HepG2 (cell line): Measurements from ENCODE around the gene TH. TPM values are rescaled to one million over a fixed set of nuclear protein-coding genes. Genes with fewer than 3 reads are reported as not detected.

Experiments used
- CHD2 ChIP-seq: IDR thresholded peaks from 2 replicates; pipeline ENCODE4 v1.6.1; 2011; ENCODE audit warnings: low read depth, low read length, improper control_type of control experiment
- ETV5 ChIP-seq: IDR thresholded peaks from 2 replicates; pipeline ENCODE4 v1.6.1; 2018; ENCODE audit warnings: missing biosample characterization, missing genetic modification reagents, inconsistent platforms, borderline replicate concordance
- FOXA1 ChIP-seq, 2 experiments: fragments of 450-650 bp in 1 of 2; sonication (generic) in 1 of 2; formaldehyde crosslinking in 1 of 2; IDR thresholded peaks; 2 replicates each; pipeline versions ENCODE4 v1.4.0 to v1.6.1; 2016 to 2020; ENCODE audit warnings: missing genetic modification reagents in 1 of 2
- FOXO1 ChIP-seq: sonication (generic); formaldehyde crosslinking; IDR thresholded peaks from 2 replicates; pipeline ENCODE4 v1.4.0; 2020; ENCODE audit warnings: missing genetic modification reagents
- GABPB1 ChIP-seq: IDR thresholded peaks from 2 replicates; pipeline ENCODE4 v1.6.1; 2016; ENCODE audit warnings: mild to moderate bottlenecking, missing genetic modification reagents, moderate library complexity, missing compliant biosample characterization
- HIVEP1 ChIP-seq: sonication (generic); formaldehyde crosslinking; IDR thresholded peaks from 2 replicates; pipeline ENCODE4 v1.4.0; 2020; ENCODE audit warnings: mild to moderate bottlenecking, missing genetic modification reagents
- HNRNPK ChIP-seq: fragments of 200-400 bp; formaldehyde crosslinking; IDR thresholded peaks from 2 replicates; pipeline ENCODE4 v1.6.1; 2018; ENCODE audit warnings: low read length, low read depth, moderate library complexity, mild to moderate bottlenecking; ENCODE audit not compliant: poor library complexity, severe bottlenecking
- MTA3 ChIP-seq: sonication (generic); formaldehyde crosslinking; IDR thresholded peaks from 2 replicates; pipeline ENCODE4 v1.4.0; 2020; ENCODE audit warnings: missing genetic modification reagents
- PAWR ChIP-seq: sonication (generic); formaldehyde crosslinking; IDR thresholded peaks from 2 replicates; pipeline ENCODE4 v1.4.0; 2020; ENCODE audit warnings: missing genetic modification reagents, mild to moderate bottlenecking, borderline replicate concordance
- SIN3A ChIP-seq: IDR thresholded peaks from 2 replicates; pipeline ENCODE4 v1.6.1; 2011; ENCODE audit warnings: low read depth, mild to moderate bottlenecking, control low read depth, low read length, borderline replicate concordance
- SRSF4 ChIP-seq: fragments of 200-400 bp; formaldehyde crosslinking; IDR thresholded peaks from one replicate; pipeline ENCODE4 v1.6.1; 2018; ENCODE audit warnings: mild to moderate bottlenecking, low read depth, low read length, moderate library complexity; ENCODE audit not compliant: poor library complexity, severe bottlenecking
- SRY ChIP-seq: sonication (generic); formaldehyde crosslinking; IDR thresholded peaks from 2 replicates; pipeline ENCODE4 v1.8.0; 2022; ENCODE audit warnings: mild to moderate bottlenecking, missing genetic modification reagents
- ZNF33A ChIP-seq: sonication (generic); formaldehyde crosslinking; IDR thresholded peaks from 2 replicates; pipeline ENCODE4 v1.5.1; 2020; ENCODE audit warnings: missing genetic modification reagents, mild to moderate bottlenecking, moderate library complexity, borderline replicate concordance
- ZNF546 ChIP-seq: sonication (generic); formaldehyde crosslinking; conservative IDR thresholded peaks from 2 replicates; pipeline ENCODE4 v1.8.1; 2023; ENCODE audit warnings: mild to moderate bottlenecking, missing genetic modification reagents
- ZNF644 ChIP-seq: IDR thresholded peaks from 2 replicates; pipeline ENCODE4 v1.6.1; 2016; ENCODE audit warnings: low read depth
- polyA plus RNA-seq, 8 experiments: library from polyadenylated mRNA; depleted of rRNA in 3 of 8; stranded (reverse) in 7 of 8; unstranded in 1 of 8; fragments of >200 nt; fragmentation: Illumina TruSeq in 4 of 8; extraction: Trizol in 4 of 8; gene quantifications; 2 replicates each; pipeline versions ENCODE4 v1.2.1 to v1.2.3, GENCODE V29; 2011 to 2016; ENCODE audit warnings: low read depth in 4 of 8, missing spikeins in 1 of 8, mixed read lengths in 1 of 8; ENCODE audit not compliant: insufficient read depth in 1 of 8
- total RNA-seq, 5 experiments: library from RNA; depleted of rRNA; stranded (reverse); fragments of >200 nt; fragmentation: Illumina TruSeq; extraction: Trizol; gene quantifications; 2 replicates each; pipeline ENCODE4 v1.2.3, GENCODE V29; 2016; ENCODE audit warnings: low read depth in 1 of 5
- TF ChIP-seq, protein P1 (sequence below): fragments of 450-650 bp; IDR thresholded peaks from 2 replicates; pipeline ENCODE4 v1.6.1; 2016
- TF ChIP-seq, protein P2 (sequence below): IDR thresholded peaks from 2 replicates; pipeline ENCODE4 v1.6.1; 2016
- TF ChIP-seq, protein P3 (sequence below): IDR thresholded peaks from 2 replicates; pipeline ENCODE4 v1.6.1; 2018; ENCODE audit warnings: missing genetic modification reagents, mild to moderate bottlenecking, missing compliant biosample characterization
- TF ChIP-seq, protein P4 (sequence below): sonication (generic); formaldehyde crosslinking; IDR thresholded peaks from 2 replicates; pipeline ENCODE4 v1.8.1; 2023; ENCODE audit warnings: mild to moderate bottlenecking, missing genetic modification reagents
- TF ChIP-seq, protein P5 (sequence below): sonication (generic); formaldehyde crosslinking; IDR thresholded peaks from 2 replicates; pipeline ENCODE4 v1.5.1; 2020; ENCODE audit warnings: mild to moderate bottlenecking, moderate library complexity, missing genetic modification reagents

TH gene
- total and polyA plus RNA-seq, 2 of the 13 experiments (the other 11 are each of a cell fraction or from before 2014, with no cell fraction given): 0.36 TPM; not detected in 1

DNA sequence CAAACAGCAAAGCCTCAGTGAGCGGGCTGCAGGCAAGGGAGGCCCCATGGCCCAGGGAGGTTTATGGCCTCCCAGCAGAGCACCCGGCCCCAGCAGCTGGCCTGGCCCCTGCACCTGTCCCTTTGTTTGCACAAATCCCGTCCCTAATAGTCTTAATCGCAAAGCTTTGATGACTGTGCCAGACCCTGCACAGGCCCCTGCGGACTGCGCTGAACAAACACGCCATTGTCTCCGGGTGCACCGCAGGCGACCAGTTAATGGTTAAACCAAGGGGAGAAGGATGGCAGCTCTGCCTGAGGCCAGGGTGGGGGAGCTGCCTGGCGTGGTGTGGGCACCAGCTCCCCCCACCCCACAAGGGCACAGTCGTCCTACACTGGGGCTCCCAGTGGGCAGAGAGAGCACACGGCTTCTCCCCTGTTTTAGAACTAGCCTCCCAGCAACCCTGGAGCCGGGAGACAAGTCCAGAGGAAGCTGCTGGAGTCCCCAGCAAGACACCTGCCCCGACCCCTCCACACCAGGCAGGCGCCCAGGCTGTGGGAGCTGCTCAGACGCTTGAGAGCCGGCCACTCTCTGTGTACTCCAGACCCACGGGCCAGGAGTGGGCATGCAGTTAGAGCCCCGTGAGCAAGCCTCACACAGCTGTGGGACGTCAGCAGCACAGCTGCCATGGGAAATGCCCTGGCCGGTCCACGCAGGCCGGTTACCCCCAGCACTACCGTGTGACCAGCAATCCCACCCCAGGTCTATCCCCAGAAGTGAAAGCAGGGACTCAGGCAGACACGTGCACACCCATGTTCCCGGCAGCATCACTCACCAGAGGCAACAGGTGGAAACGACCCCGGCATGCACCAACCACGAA is 39.7 kb upstream of the TH start (continued):
- peak; percentile 80 for TF ChIP-seq SRY (CRISPR knock-in tag)
- TF ChIP-seq PAWR (CRISPR knock-in tag): no peak
- TF ChIP-seq ETV5 (CRISPR knock-in tag): peak; percentile 92
- TF ChIP-seq HNRNPK: peak; percentile 39
- TF ChIP-seq CHD2: no peak
- TF ChIP-seq, protein P1, sequence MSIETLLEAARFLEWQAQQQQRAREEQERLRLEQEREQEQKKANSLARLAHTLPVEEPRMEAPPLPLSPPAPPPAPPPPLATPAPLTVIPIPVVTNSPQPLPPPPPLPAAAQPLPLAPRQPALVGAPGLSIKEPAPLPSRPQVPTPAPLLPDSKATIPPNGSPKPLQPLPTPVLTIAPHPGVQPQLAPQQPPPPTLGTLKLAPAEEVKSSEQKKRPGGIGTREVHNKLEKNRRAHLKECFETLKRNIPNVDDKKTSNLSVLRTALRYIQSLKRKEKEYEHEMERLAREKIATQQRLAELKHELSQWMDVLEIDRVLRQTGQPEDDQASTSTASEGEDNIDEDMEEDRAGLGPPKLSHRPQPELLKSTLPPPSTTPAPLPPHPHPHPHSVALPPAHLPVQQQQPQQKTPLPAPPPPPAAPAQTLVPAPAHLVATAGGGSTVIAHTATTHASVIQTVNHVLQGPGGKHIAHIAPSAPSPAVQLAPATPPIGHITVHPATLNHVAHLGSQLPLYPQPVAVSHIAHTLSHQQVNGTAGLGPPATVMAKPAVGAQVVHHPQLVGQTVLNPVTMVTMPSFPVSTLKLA: no peak
- TF ChIP-seq ZNF546: no peak
- no peak for TF ChIP-seq MTA3 (CRISPR knock-in tag)
- peak; percentile 62; the same call in 1 of the 2 replicates for TF ChIP-seq HIVEP1 (CRISPR knock-in tag)
- TF ChIP-seq, protein P2, sequence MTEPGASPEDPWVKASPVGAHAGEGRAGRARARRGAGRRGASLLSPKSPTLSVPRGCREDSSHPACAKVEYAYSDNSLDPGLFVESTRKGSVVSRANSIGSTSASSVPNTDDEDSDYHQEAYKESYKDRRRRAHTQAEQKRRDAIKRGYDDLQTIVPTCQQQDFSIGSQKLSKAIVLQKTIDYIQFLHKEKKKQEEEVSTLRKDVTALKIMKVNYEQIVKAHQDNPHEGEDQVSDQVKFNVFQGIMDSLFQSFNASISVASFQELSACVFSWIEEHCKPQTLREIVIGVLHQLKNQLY: peak; percentile 98
- TF ChIP-seq GABPB1: peak; percentile 71
- TF ChIP-seq, protein P3, sequence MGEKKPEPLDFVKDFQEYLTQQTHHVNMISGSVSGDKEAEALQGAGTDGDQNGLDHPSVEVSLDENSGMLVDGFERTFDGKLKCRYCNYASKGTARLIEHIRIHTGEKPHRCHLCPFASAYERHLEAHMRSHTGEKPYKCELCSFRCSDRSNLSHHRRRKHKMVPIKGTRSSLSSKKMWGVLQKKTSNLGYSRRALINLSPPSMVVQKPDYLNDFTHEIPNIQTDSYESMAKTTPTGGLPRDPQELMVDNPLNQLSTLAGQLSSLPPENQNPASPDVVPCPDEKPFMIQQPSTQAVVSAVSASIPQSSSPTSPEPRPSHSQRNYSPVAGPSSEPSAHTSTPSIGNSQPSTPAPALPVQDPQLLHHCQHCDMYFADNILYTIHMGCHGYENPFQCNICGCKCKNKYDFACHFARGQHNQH (CRISPR knock-in tag): peak; percentile 97
- TF ChIP-seq ZNF644 (CRISPR knock-in tag): 0 out of 2 replicates have a peak, but pooled peaks have one; percentile 15
- TF ChIP-seq ZNF33A (CRISPR knock-in tag): no peak
- TF ChIP-seq SIN3A: no peak
- TF ChIP-seq, protein P4, sequence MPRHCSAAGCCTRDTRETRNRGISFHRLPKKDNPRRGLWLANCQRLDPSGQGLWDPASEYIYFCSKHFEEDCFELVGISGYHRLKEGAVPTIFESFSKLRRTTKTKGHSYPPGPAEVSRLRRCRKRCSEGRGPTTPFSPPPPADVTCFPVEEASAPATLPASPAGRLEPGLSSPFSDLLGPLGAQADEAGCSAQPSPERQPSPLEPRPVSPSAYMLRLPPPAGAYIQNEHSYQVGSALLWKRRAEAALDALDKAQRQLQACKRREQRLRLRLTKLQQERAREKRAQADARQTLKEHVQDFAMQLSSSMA (CRISPR knock-in tag): peak; percentile 91
- TF ChIP-seq FOXA1 (IDR thresholded peaks at IDR 0.05): peak; percentile 71
- peak; percentile 97 for TF ChIP-seq FOXA1 (CRISPR knock-in tag; IDR thresholded peaks at IDR 0.05)
- TF ChIP-seq, protein P5, sequence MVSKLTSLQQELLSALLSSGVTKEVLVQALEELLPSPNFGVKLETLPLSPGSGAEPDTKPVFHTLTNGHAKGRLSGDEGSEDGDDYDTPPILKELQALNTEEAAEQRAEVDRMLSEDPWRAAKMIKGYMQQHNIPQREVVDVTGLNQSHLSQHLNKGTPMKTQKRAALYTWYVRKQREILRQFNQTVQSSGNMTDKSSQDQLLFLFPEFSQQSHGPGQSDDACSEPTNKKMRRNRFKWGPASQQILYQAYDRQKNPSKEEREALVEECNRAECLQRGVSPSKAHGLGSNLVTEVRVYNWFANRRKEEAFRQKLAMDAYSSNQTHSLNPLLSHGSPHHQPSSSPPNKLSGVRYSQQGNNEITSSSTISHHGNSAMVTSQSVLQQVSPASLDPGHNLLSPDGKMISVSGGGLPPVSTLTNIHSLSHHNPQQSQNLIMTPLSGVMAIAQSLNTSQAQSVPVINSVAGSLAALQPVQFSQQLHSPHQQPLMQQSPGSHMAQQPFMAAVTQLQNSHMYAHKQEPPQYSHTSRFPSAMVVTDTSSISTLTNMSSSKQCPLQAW (CRISPR knock-in tag): peak; percentile 100
- TF ChIP-seq FOXO1: peak; percentile 91
- TF ChIP-seq SRSF4: no peak
